Middle frontal gyrus (tissue), 1 donor: Measurements from ENCODE around the gene KBTBD7.
"Not testable (repeated sequence)": the region's sequence is repeated elsewhere in the genome, so short reads cannot be mapped to it uniquely, and the experiment has no call there.

Experiments
- DNase-seq: peaks from one replicate; pipeline ENCODE4 v3.0.0-alpha.2; 2015; ENCODE audit warnings: low spot score; ENCODE audit errors: extremely low spot score

Gene KBTBD7

GRCh38 chr13:41199079-41199478 lies 4.7 kb upstream of the KBTBD7 start:
- DNase-seq, result no peak

GRCh38 chr13:41196620-41197019 lies 2.3 kb upstream of the KBTBD7 start:
- no peak for DNase-seq

GRCh38 chr13:41196011-41196410 lies 1.6 kb upstream of the KBTBD7 start:
- DNase-seq, result no peak

GRCh38 chr13:41193469-41193868 lies 900 bp downstream of the KBTBD7 start:
- DNase-seq, result no peak

GRCh38 chr13:41188584-41188983 lies 5.8 kb downstream of the KBTBD7 start:
- no peak for DNase-seq

- DNase-seq, result no peak
Measured at GRCh38 chr13:41186481-41186880, 7.9 kb downstream of the KBTBD7 start.

GRCh38 chr13:41182231-41182630 lies 12.1 kb downstream of the KBTBD7 start:
- DNase-seq, result no peak

GRCh38 chr13:41179593-41180250 lies 14.6 kb downstream of the KBTBD7 start:
- no peak for DNase-seq

GRCh38 chr13:41178040-41178439 lies 16.3 kb downstream of the KBTBD7 start:
- DNase-seq, result no peak

GRCh38 chr13:41177616-41178015 lies 16.8 kb downstream of the KBTBD7 start:
- no peak for DNase-seq

GRCh38 chr13:41175576-41175975 lies 18.8 kb downstream of the KBTBD7 start:
- not testable (repeated sequence) for DNase-seq

GRCh38 chr13:41162151-41162550 lies 32.2 kb downstream of the KBTBD7 start:
- DNase-seq, result no peak

- DNase-seq, result no peak
Measured at GRCh38 chr13:41159174-41159573, 35.2 kb downstream of the KBTBD7 start.

- no peak for DNase-seq
Measured at GRCh38 chr13:41157048-41157717, 37.2 kb downstream of the KBTBD7 start.

- DNase-seq, result no peak
Measured at GRCh38 chr13:41156620-41157019, 37.7 kb downstream of the KBTBD7 start.

- DNase-seq, result no peak
Measured at GRCh38 chr13:41154042-41154441, 40.3 kb downstream of the KBTBD7 start.

- no peak for DNase-seq
Measured at GRCh38 chr13:41152005-41152404, 42.4 kb downstream of the KBTBD7 start.

- no peak for DNase-seq
Measured at GRCh38 chr13:41150058-41150457, 44.3 kb downstream of the KBTBD7 start.

- DNase-seq, result no peak
Measured at GRCh38 chr13:41148419-41149283, 45.7 kb downstream of the KBTBD7 start.

GRCh38 chr13:41145136-41145908 lies 49.0 kb downstream of the KBTBD7 start:
- DNase-seq, result no peak

GRCh38 chr13:41144576-41144975 lies 49.8 kb downstream of the KBTBD7 start:
- no peak for DNase-seq
